Skin epidermis (tissue), 12 donors: ENCODE results near the gene TMEM107.

ENCODE experiments used
- H3K27ac ChIP-seq, 21 experiments: fragments of 200-600 bp; sonication (generic) in 11 of 21; one replicate each; pipeline ENCODE4 v1.5.0; 2020; ENCODE audit warnings: mild to moderate bottlenecking in 3 of 21, inconsistent platforms in 2 of 21, moderate library complexity in 2 of 21
- H3K4me3 ChIP-seq, 7 experiments: fragments of 200-600 bp; sonication (generic) in 2 of 7; one replicate each; pipeline ENCODE4 v1.5.0; 2020; ENCODE audit warnings: inconsistent platforms in 2 of 7, mild to moderate bottlenecking in 2 of 7, moderate library complexity in 1 of 7

The TMEM107 gene

GRCh38 chr17:8142887-8143580 lies 33.1 kb downstream of the TMEM107 start:
- H3K27ac ChIP-seq: no peak overlapping the region
- no peak overlapping the region for H3K4me3 ChIP-seq

DNA sequence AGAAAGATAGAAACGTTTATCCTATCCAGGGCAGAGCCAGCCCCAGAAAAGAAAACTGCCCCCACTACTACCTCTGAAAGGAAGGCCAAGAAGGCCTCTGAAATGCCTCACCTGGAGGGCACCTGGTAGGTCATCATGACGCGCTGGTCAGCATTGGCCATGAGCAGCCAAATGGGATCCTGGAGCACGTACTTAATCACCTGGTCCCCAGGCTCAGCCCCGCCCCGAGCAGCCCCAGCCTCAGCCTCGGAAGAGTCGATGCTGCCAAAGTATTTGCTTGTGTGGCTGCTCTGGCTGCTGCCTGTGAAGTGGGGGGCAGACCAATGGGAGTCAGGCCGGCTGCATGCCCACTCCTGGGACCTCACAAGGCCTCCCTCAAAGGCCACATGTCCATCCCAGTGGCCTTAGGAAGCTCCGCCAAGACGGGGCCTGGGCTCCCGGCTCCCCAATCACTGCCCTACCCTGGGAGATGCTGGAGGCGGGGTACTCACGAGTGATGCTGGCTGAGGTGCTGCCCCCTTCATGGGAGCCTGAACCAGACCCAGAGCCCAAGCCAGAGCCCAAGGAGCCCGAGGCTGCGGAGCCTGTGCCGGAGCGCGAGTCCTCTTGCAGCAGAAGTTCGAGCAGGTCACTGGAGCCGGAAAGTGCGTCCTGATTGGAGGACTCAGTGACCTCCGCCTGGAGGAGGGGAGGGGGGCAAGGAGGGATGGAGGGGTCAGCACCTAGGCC lies 33.9 kb downstream of the TMEM107 start:
- H3K27ac ChIP-seq: no peak overlapping the region
- H3K4me3 ChIP-seq: no peak overlapping the region

DNA sequence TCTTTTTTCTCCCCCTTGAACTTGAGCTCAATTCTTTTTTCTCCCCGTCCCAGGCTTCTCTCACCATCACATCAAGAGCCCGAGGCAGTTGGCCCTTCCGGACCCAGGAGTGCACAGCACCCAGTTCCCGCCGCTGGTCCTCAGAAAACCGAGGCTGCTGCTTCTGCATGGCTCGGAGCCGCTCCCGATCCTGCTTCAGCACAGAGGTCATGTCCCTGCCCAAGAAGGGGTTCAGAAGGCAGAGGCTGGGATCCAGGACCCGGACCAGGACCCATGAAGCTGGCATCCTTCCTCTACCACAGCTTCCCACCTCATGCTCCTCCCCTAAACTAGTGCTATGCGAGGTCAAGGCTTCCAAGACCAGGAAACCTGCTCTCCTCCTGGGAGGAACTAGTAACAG lies 34.4 kb downstream of the TMEM107 start:
- Histone ChIP-seq H3K4me3 (no peak overlapping the region), H3K27ac (no peak overlapping the region)

GRCh38 chr17:8141045-8141444 lies 35.1 kb downstream of the TMEM107 start:
- no peak overlapping the region for H3K27ac ChIP-seq
- H3K4me3 ChIP-seq: no peak overlapping the region

GRCh38 chr17:8140065-8141029 lies 35.8 kb downstream of the TMEM107 start:
- H3K4me3 ChIP-seq: no peak overlapping the region
- peak overlapping the region in 2 of 21 experiments; percentile 13 to 43 for H3K27ac ChIP-seq

- Histone ChIP-seq H3K4me3 (peak overlapping the region in 6 of 7 experiments; percentile 15 to 39 (median 28)), H3K27ac (peak overlapping the region in 19 of 21 experiments; percentile 18 to 77 (median 60))
Observed at GRCh38 chr17:8138672-8139371, 37.4 kb downstream of the TMEM107 start.

DNA sequence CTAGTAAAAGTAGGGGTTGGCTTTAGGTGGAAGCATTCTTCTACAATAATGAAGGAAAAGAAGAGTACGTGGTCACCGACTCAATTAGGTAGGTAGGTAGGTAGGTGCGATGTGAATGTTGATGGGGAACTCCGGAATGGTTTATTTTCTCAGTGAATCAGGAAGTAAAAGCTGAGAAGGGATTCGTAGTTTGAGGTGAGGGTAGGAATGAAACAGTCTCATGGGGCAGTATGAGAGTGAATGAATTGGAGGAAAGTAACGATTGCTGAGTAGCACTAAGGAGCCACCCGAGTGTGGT lies 37.9 kb downstream of the TMEM107 start:
- H3K4me3 ChIP-seq: peak overlapping the region in 6 of 7 experiments; percentile 15 to 39 (median 22)

GRCh38 chr17:8137645-8138373 lies 38.4 kb downstream of the TMEM107 start:
- peak overlapping the region in 9 of 21 experiments; percentile 21 to 76 (median 63) for H3K27ac ChIP-seq

More for the DNA sequence above, 37.9 kb downstream of the TMEM107 start:
- H3K27ac ChIP-seq: peak overlapping the region in 13 of 21 experiments; percentile 19 to 76 (median 60)

GRCh38 chr17:8133941-8134340 lies 42.2 kb downstream of the TMEM107 start:
- Histone ChIP-seq H3K27ac (no peak overlapping the region), H3K4me3 (no peak overlapping the region)

More at GRCh38 chr17:8137645-8138373, 38.4 kb downstream of the TMEM107 start:
- peak overlapping the region in 5 of 7 experiments; percentile 17 to 39 (median 28) for H3K4me3 ChIP-seq

- no peak overlapping the region for H3K27ac ChIP-seq
- H3K4me3 ChIP-seq: no peak overlapping the region
Observed at GRCh38 chr17:8133399-8133798, 42.8 kb downstream of the TMEM107 start.

- no peak overlapping the region for H3K4me3 ChIP-seq
- no peak overlapping the region for H3K27ac ChIP-seq
Observed at GRCh38 chr17:8131844-8132441, 44.2 kb downstream of the TMEM107 start.

DNA sequence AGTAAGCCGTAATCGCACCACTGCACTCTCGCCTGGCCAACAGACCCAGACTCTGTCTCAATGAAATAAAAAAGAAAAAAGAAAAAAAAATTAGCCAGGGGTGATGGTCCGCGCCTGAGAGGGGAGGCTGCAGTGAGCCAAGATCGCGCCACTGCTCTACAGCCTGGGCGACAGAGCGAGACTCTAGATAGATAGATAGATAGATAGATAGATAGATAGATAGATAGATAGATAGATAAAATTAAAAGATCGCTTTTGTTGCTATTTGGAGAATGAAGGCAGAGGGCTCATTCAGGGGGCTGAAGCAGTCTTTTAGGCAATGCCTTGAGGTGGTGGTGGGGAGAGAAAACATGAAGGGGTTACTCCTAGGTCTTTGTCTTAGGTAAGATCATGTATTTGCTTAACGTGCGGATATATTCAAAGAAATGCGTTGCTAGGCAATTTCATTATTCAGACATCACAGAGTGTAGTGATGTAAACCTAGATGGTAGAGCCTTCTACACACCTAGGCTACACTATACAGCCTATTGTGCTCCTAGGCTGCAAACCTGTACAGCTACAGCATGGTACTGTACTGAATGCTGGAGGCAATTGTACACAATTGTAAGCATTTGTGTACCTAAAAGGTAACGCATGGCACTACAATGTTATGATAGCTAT lies 47.9 kb downstream of the TMEM107 start:
- no peak overlapping the region for H3K27ac ChIP-seq
- H3K4me3 ChIP-seq: no peak overlapping the region

DNA sequence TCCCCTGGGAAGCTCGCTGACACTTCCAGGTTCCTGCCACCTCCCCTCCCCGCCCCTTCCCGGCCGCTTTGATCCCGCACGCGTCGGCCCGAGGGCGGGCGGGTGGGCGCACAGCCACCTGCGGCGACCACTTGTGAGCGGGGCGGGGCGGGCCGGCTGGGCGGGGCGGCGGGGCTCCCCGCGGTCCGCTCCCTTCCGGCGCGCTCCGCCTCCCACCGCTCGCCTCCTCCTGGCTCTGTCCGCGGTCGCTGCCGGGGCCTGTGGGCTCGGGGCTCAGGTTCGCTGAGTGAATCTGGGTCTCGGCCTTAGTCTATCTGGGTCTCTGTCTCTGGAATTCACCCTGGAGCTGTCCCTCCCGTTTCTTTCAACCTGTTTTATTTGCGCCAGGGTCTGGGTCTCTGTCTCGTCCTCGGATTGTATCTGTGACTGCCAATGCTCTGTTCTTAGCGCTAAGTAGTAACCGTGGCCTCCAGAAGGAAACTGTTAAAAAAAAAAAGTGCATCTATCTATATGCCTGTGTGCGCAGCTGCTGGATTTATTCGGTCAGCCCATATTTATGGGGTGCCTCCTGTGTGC lies 49.6 kb downstream of the TMEM107 start:
- Histone ChIP-seq H3K27ac (peak overlapping the region in 9 of 21 experiments; percentile 5 to 66 (median 26)), H3K4me3 (peak overlapping the region; percentile 41 to 65 (median 50))

DNA sequence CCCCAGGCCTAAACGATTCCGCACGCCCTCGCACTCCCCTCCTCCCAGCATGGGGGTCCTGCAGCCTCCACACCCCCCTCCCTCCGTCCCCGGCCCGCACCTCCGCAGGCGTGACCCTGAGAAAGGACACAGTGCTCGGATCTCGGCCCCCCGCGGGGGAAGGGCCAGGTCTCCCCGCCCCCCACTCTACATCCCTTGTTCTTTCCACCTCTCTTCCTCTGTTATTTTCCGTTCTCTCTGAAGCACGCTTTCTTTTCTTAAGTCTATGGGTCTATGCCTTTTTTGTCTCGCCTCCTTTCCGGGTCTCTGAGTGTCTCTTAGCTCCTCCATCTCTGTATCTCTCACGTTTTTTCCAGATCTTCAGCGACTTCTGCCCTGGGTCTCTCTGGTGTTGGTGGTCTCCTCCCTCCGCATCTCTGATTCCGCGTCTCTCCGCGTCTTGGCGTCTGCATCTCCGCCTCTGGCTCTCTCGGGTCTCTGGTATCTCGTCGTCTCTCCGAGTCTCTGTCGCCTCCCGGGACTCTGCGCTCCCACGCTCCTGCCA lies 50.2 kb downstream of the TMEM107 start:
- H3K4me3 ChIP-seq: peak overlapping the region; percentile 41 to 65 (median 50)
- peak overlapping the region in 7 of 21 experiments; percentile 6 to 66 (median 37) for H3K27ac ChIP-seq

DNA sequence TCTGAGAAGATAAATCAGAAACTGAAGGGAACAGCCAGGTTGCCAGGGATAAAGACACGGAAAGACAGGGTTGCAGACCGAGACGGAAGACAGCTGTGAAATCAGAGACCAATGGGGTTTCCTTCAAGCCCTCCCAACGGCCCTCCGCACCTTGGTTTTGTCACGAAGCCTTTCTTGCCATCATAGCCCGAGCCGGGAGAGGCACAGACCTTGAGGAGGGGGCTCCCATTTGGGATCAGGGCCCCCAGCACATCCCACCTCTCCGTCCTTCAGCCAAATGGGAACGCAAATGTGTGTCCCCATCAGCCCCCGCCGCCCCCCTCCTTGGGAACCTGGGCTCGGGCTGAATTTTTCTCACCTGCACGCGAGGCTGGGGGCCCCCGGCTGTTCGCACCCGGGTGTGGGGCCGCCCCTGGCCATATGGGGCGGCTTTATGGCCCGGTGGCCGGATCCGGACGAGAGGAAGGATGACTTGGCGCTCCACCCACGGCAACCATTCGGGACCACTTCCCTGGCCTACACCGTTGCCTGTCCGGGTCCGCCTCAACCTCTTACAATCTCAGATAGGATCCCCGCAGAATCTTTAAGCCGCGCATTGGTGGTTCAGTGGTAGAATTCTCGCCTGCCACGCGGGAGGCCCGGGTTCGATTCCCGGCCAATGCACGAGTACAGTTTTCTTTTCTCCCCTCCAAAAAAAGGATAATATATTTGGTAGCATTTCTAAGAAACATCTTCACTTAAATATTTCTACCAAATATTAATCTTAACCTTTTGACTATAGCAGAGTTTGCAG lies 50.8 kb downstream of the TMEM107 start:
- Histone ChIP-seq H3K27ac (peak overlapping the region in 3 of 21 experiments; percentile 6 to 66 (median 51)), H3K4me3 (peak overlapping the region; percentile 41 to 65 (median 50))
